IMR-90 (cell line): Measurements from ENCODE around the gene CACNG8.

ENCODE experiments used
- POLR2A ChIP-seq: IDR thresholded peaks from 2 replicates; pipeline ENCODE4 v1.6.1; 2012; ENCODE audit warnings: mild to moderate bottlenecking, low read depth, low read length
- TF ChIP-seq, protein P1 (sequence below): fragments of 150-350 bp; IDR thresholded peaks from 2 replicates; pipeline ENCODE4 v1.6.1; 2017; ENCODE audit warnings: mild to moderate bottlenecking, antibody characterized with exemption, low read length, low read depth

DNA sequence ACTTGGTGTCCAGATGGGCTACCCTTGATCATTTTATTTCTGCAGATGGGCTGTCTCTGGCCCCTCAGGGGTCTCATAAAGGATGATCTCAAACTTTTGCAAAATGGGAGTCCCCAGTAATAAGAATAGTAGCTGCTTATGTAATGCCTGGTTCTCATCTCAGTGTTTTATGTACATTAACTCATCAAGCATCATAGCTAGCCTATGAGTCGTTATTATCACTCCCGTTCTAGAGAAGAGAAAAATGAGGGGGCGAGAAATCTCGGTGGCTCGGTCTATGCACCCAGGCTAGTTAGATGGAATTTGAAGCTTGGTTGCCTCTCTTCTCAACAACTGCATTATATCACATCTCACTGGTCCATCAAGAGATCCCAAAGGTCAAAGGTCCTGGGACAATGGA lies 32.1 kb downstream of the CACNG8 start:
- TF ChIP-seq, protein P1, sequence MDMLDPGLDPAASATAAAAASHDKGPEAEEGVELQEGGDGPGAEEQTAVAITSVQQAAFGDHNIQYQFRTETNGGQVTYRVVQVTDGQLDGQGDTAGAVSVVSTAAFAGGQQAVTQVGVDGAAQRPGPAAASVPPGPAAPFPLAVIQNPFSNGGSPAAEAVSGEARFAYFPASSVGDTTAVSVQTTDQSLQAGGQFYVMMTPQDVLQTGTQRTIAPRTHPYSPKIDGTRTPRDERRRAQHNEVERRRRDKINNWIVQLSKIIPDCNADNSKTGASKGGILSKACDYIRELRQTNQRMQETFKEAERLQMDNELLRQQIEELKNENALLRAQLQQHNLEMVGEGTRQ: no peak
- no peak for TF ChIP-seq POLR2A
